RWPE2 (cell line): Measurements from ENCODE around the gene BMPER.

Experiments used
- ATAC-seq: fragments of 200-7000 bp; cut with Tn5 transposase; 3 replicates; pipeline ENCODE4 v1.9.1; 2021; ENCODE audit warnings: low read depth
- DNase-seq: peaks from one replicate; pipeline ENCODE4 v3.0.0-alpha.2; 2020; ENCODE audit warnings: low spot score
- H3K27ac ChIP-seq: fragments of 450-650 bp; 2 replicates; pipeline ENCODE4 v1.5.1; 2017; ENCODE audit warnings: mild to moderate bottlenecking; ENCODE audit not compliant: poor library complexity, severe bottlenecking
- H3K27me3 ChIP-seq: fragments of 250-450 bp; sonication (Bioruptor Pico); 2 replicates; pipeline ENCODE4 v1.5.1; 2021; ENCODE audit warnings: mild to moderate bottlenecking, moderate library complexity; ENCODE audit not compliant: insufficient read depth, poor library complexity, severe bottlenecking
- H3K36me3 ChIP-seq: fragments of 250-450 bp; sonication (Bioruptor Pico); 2 replicates; pipeline ENCODE4 v1.5.1; 2020; ENCODE audit warnings: low read depth, mild to moderate bottlenecking, moderate library complexity
- H3K4me1 ChIP-seq: fragments of 250-450 bp; sonication (Bioruptor Pico); 2 replicates; pipeline ENCODE4 v1.5.1; 2021; ENCODE audit warnings: mild to moderate bottlenecking, moderate library complexity; ENCODE audit not compliant: insufficient read depth, poor library complexity, severe bottlenecking
- H3K4me3 ChIP-seq: fragments of 250-450 bp; sonication (Bioruptor Pico); 2 replicates; pipeline ENCODE4 v1.5.1; 2021; ENCODE audit warnings: mild to moderate bottlenecking, moderate library complexity; ENCODE audit not compliant: severe bottlenecking
- H3K9me3 ChIP-seq: fragments of 250-450 bp; sonication (Bioruptor Pico); 2 replicates; pipeline ENCODE4 v1.5.1; 2021; ENCODE audit warnings: mild to moderate bottlenecking, moderate library complexity; ENCODE audit not compliant: severe bottlenecking
- CTCF ChIP-seq: fragments of 450-650 bp; IDR thresholded peaks from one replicate; pipeline ENCODE4 v1.5.1; 2017; ENCODE audit warnings: mild to moderate bottlenecking, moderate library complexity; ENCODE audit not compliant: poor library complexity, severe bottlenecking

The BMPER gene

GRCh38 chr7:33932832-33933468 is 27.6 kb downstream of the BMPER start:
- Histone ChIP-seq H3K4me1 (peaks cover 8% of the 10 kb centered on the region), H3K9me3 (no peaks in the 10 kb centered on the region), H3K36me3 (no peaks in the 10 kb centered on the region), H3K4me3 (no peak overlapping the region), H3K27ac (peak overlapping the region; percentile 4), H3K27me3 (no peaks in the 10 kb centered on the region)
- ATAC-seq = peak; percentile 77
- peak; percentile 97 for TF ChIP-seq CTCF
- no peak for DNase-seq

- H3K36me3 ChIP-seq = no peaks in the 10 kb centered on the region
- H3K27me3 ChIP-seq = no peaks in the 10 kb centered on the region
- no peak for TF ChIP-seq CTCF
- ATAC-seq (peak; percentile 90), DNase-seq (no peak)
- H3K4me1 ChIP-seq = peaks cover 8% of the 10 kb centered on the region
- no peaks in the 10 kb centered on the region for H3K9me3 ChIP-seq
- H3K27ac ChIP-seq = peak overlapping the region; percentile 4
- H3K4me3 ChIP-seq = no peak overlapping the region
These were observed 28.4 kb downstream of the BMPER start for GRCh38 chr7:33933611-33934281.

GRCh38 chr7:33934391-33934790 is 29.1 kb downstream of the BMPER start:
- no peak for ATAC-seq
- Histone ChIP-seq H3K9me3 (no peaks in the 10 kb centered on the region), H3K4me3 (no peak overlapping the region), H3K27me3 (no peaks in the 10 kb centered on the region), H3K4me1 (peaks cover 8% of the 10 kb centered on the region), H3K36me3 (no peaks in the 10 kb centered on the region), H3K27ac (no peak overlapping the region)
- TF ChIP-seq CTCF = no peak
- no peak for DNase-seq

- H3K27ac ChIP-seq = no peak overlapping the region
- no peaks in the 10 kb centered on the region for H3K36me3 ChIP-seq
- no peaks in the 10 kb centered on the region for H3K27me3 ChIP-seq
- H3K9me3 ChIP-seq = no peaks in the 10 kb centered on the region
- peaks cover 8% of the 10 kb centered on the region for H3K4me1 ChIP-seq
- no peak for DNase-seq
- H3K4me3 ChIP-seq = no peak overlapping the region
- TF ChIP-seq CTCF = no peak
- no peak for ATAC-seq
These were observed 31.2 kb downstream of the BMPER start for GRCh38 chr7:33936503-33936902.

- H3K27ac ChIP-seq = no peak overlapping the region
- DNase-seq = no peak
- H3K9me3 ChIP-seq = no peaks in the 10 kb centered on the region
- ATAC-seq = no peak
- no peaks in the 10 kb centered on the region for H3K27me3 ChIP-seq
- peaks cover 8% of the 10 kb centered on the region for H3K4me1 ChIP-seq
- no peak for TF ChIP-seq CTCF
- H3K36me3 ChIP-seq = no peaks in the 10 kb centered on the region
- no peak overlapping the region for H3K4me3 ChIP-seq
These were observed 32.5 kb downstream of the BMPER start for GRCh38 chr7:33937871-33938270.
